IMR-90 (cell line): ENCODE data around the gene PYY. TPM values are rescaled to one million over a fixed set of nuclear protein-coding genes. Genes with fewer than 3 reads are reported as not detected.

Experiments used
- ATAC-seq: fragments of 200-7000 bp; cut with Tn5 transposase; 2 replicates; pipeline ENCODE4 v1.9.1; 2020; ENCODE audit warnings: low read depth, mild to moderate bottlenecking, moderate library complexity
- BruUV-seq: library from RNA; stranded (reverse); fragments of 400-500 nt; replicated peaks from 2 replicates; lab custom pipeline; 2021; lab: Mats Ljungman, UMichigan
- CTCF ChIA-PET: fragments of 300-600 bp; formaldehyde crosslinking; extraction: SDS; loops from one replicate; lab custom pipeline; 2021; ENCODE audit warnings: antibody characterized with exemption; lab: Yijun Ruan, JAX
- POLR2A ChIA-PET: fragments of 300-600 bp; sonication (Branson Sonifier 250); formaldehyde crosslinking; loops from one replicate; lab custom pipeline; 2022; ENCODE audit warnings: antibody characterized with exemption; ENCODE audit not compliant: unreplicated experiment; lab: Charles Lee
- DNase-seq: peaks from one replicate; pipeline ENCODE4 v3.0.0; 2013
- H2AFZ ChIP-seq: replicated peaks from 2 replicates; pipeline ENCODE3; 2013; ENCODE audit warnings: low read length, mild to moderate bottlenecking; ENCODE audit not compliant: poor library complexity
- H2AK5ac ChIP-seq: 2 replicates; pipeline ENCODE4 v1.6.1; 2013; ENCODE audit warnings: low read depth, low read length, inconsistent platforms
- H2AK9ac ChIP-seq: replicated peaks from 2 replicates; pipeline ENCODE3; 2013; ENCODE audit warnings: mild to moderate bottlenecking, low read depth, low read length, moderate library complexity; ENCODE audit not compliant: poor library complexity
- H2BK120ac ChIP-seq: 2 replicates; pipeline ENCODE4 v1.6.1; 2013; ENCODE audit warnings: low read depth, low read length, inconsistent platforms
- H2BK15ac ChIP-seq: 3 replicates; pipeline ENCODE4 v1.6.1; 2013; ENCODE audit warnings: low read depth, low read length, inconsistent platforms
- H2BK20ac ChIP-seq: 2 replicates; pipeline ENCODE4 v1.6.1; 2013; ENCODE audit warnings: low read depth, mild to moderate bottlenecking, inconsistent platforms, low read length, moderate library complexity
- H2BK5ac ChIP-seq: 2 replicates; pipeline ENCODE4 v1.6.1; 2013; ENCODE audit warnings: mild to moderate bottlenecking, low read depth, low read length, inconsistent platforms; ENCODE audit not compliant: poor library complexity, severe bottlenecking
- H3K14ac ChIP-seq: replicated peaks from 2 replicates; pipeline ENCODE4 v1.6.1; 2013; ENCODE audit warnings: low read depth, low read length, inconsistent platforms
- H3K18ac ChIP-seq: 2 replicates; pipeline ENCODE4 v1.6.1; 2013; ENCODE audit warnings: low read depth, low read length, control low read depth
- H3K23ac ChIP-seq: 2 replicates; pipeline ENCODE4 v1.6.1; 2013; ENCODE audit warnings: low read depth, low read length, inconsistent platforms
- H3K27ac ChIP-seq: 2 replicates; pipeline ENCODE4 v1.5.1; 2013; ENCODE audit warnings: mild to moderate bottlenecking, control low read depth, low read length; ENCODE audit not compliant: insufficient read depth
- H3K27me3 ChIP-seq: 2 replicates; pipeline ENCODE4 v1.6.1; 2013; ENCODE audit warnings: low read length; ENCODE audit not compliant: control insufficient read depth, insufficient read depth
- H3K36me3 ChIP-seq: 2 replicates; pipeline ENCODE4 v1.6.1; 2013; ENCODE audit warnings: low read length, mixed read lengths; ENCODE audit not compliant: control insufficient read depth, insufficient read depth
- H3K4ac ChIP-seq: 2 replicates; pipeline ENCODE4 v1.6.1; 2013; ENCODE audit warnings: low read depth, low read length, inconsistent platforms
- H3K4me1 ChIP-seq: 2 replicates; pipeline ENCODE4 v1.6.1; 2013; ENCODE audit warnings: low read length, mixed read lengths; ENCODE audit not compliant: control insufficient read depth, insufficient read depth
- H3K4me2 ChIP-seq: 2 replicates; pipeline ENCODE4 v1.6.1; 2013; ENCODE audit warnings: low read depth, mild to moderate bottlenecking, control low read depth, low read length, moderate library complexity
- H3K4me3 ChIP-seq: 2 replicates; pipeline ENCODE4 v1.5.1; 2013; ENCODE audit warnings: low read depth, mild to moderate bottlenecking, control low read depth, low read length, moderate library complexity; ENCODE audit not compliant: insufficient read depth
- H3K56ac ChIP-seq: 2 replicates; pipeline ENCODE4 v1.6.1; 2013; ENCODE audit warnings: low read length, inconsistent platforms; ENCODE audit not compliant: insufficient read depth; ENCODE audit errors: extremely low read depth
- H3K79me1 ChIP-seq, 2 experiments: 2 replicates each; pipeline ENCODE4 v1.6.1; 2013; ENCODE audit warnings: low read length in 2 of 2, inconsistent platforms in 1 of 2, low read depth in 1 of 2
- H3K9ac ChIP-seq: 2 replicates; pipeline ENCODE4 v1.6.1; 2013; ENCODE audit warnings: low read depth, low read length, control low read depth
- H3K9me1 ChIP-seq: 2 replicates; pipeline ENCODE4 v1.6.1; 2013; ENCODE audit warnings: low read length, inconsistent platforms; ENCODE audit not compliant: insufficient read depth
- H3K9me3 ChIP-seq: 2 replicates; pipeline ENCODE4 v1.6.1; 2013; ENCODE audit warnings: low read length; ENCODE audit not compliant: control insufficient read depth, insufficient read depth
- H4K20me1 ChIP-seq: 2 replicates; pipeline ENCODE4 v1.6.1; 2013; ENCODE audit warnings: low read length, inconsistent platforms; ENCODE audit not compliant: insufficient read depth
- H4K5ac ChIP-seq: 2 replicates; pipeline ENCODE4 v1.6.1; 2013; ENCODE audit warnings: mild to moderate bottlenecking, low read depth, low read length, control low read depth
- H4K8ac ChIP-seq, 2 experiments: 2 replicates each; pipeline ENCODE4 v1.6.1; 2013; ENCODE audit warnings: low read depth in 2 of 2, low read length in 2 of 2, control low read depth in 1 of 2, inconsistent platforms in 1 of 2
- H4K91ac ChIP-seq: 2 replicates; pipeline ENCODE4 v1.6.1; 2013; ENCODE audit warnings: low read depth, low read length, inconsistent platforms; ENCODE audit not compliant: insufficient read depth
- BHLHE40 ChIP-seq: fragments of 150-350 bp; IDR thresholded peaks from 2 replicates; pipeline ENCODE4 v1.6.1; 2016; ENCODE audit warnings: mild to moderate bottlenecking, low read depth, low read length
- CEBPB ChIP-seq: IDR thresholded peaks from 2 replicates; pipeline ENCODE4 v1.6.1; 2012; ENCODE audit warnings: low read depth, low read length, improper control_type of control experiment
- CHD1 ChIP-seq: IDR thresholded peaks from 2 replicates; pipeline ENCODE4 v1.6.1; 2012; ENCODE audit warnings: low read depth, low read length, improper control_type of control experiment
- ELK1 ChIP-seq: fragments of 150-350 bp; IDR thresholded peaks from 2 replicates; pipeline ENCODE4 v1.6.1; 2016; ENCODE audit warnings: low read depth, mild to moderate bottlenecking, low read length, moderate library complexity, borderline replicate concordance
- MAFK ChIP-seq: IDR thresholded peaks from 2 replicates; pipeline ENCODE4 v1.6.1; 2012; ENCODE audit warnings: low read depth, low read length, improper control_type of control experiment
- RAD21 ChIP-seq: IDR thresholded peaks from 2 replicates; pipeline ENCODE4 v1.6.1; 2012; ENCODE audit warnings: low read length, improper control_type of control experiment
- SMC3 ChIP-seq: fragments of 150-350 bp; IDR thresholded peaks from 2 replicates; pipeline ENCODE4 v1.6.1; 2016; ENCODE audit warnings: low read depth, mild to moderate bottlenecking, antibody characterized with exemption, low read length, moderate library complexity
- USF2 ChIP-seq: fragments of 150-350 bp; IDR thresholded peaks from 2 replicates; pipeline ENCODE4 v1.6.1; 2017; ENCODE audit warnings: mild to moderate bottlenecking, antibody characterized with exemption, low read length, low read depth
- WGBS, 2 experiments: methylation state at CpG; one replicate each; pipeline versions ENCODE4 v1.1.5 to v1.1.7; 2013; ENCODE audit warnings: missing lambda C conversion rate in 2 of 2; ENCODE audit not compliant: insufficient read length in 1 of 2; ENCODE audit errors: extremely low coverage in 2 of 2; 5-methylcytosine and 5-hydroxymethylcytosine counted together
- dilution Hi-C: fragments of 300-500 bp; cut with HindIII; formaldehyde crosslinking; loops from one replicate; pipeline ENCODE4 v1.14.3; 2018; ENCODE audit warnings: low sequenced_read_pairs; ENCODE audit not compliant: unreplicated experiment
- in situ Hi-C: fragments of 300-500 bp; cut with MboI; formaldehyde crosslinking; loops from 3 replicates; pipeline ENCODE4 v1.14.3; 2019; ENCODE audit warnings: low sequenced_read_pairs, inconsistent platforms, mixed read lengths
- intact Hi-C: fragments of 100-400 bp; cut with micrococcal nuclease; formaldehyde crosslinking; loops from 2 replicates; pipeline ENCODE4 v1.10.0; 2022
- polyA plus RNA-seq, 3 experiments: library from polyadenylated mRNA; depleted of rRNA; stranded (reverse); fragments of >200 nt; gene quantifications; 2 replicates each; pipeline ENCODE4 v1.2.3, GENCODE V29; 2012; ENCODE audit warnings: low replicate concordance in 1 of 3
- total RNA-seq: library from RNA; depleted of rRNA; stranded (reverse); fragments of >200 nt; gene quantifications from 2 replicates; pipeline ENCODE4 v1.2.3, GENCODE V29; 2012

PYY gene
- total and polyA plus RNA-seq, 2 of the 4 experiments (the other 2 are of a cell fraction) = not detected

GRCh38 chr17:43942051-43942685, 11.6 kb downstream of the PYY start, which contains the start of gene PPY:
PPY (minus strand) TSS chr17:43942476; CDS start chr17:43941654, 822 bp downstream.
- H3K23ac ChIP-seq = no peak within 1 kb of the TSS
- no peak within 1 kb of the TSS for H3K4me3 ChIP-seq
- ATAC-seq (no peak), DNase-seq (no peak)
- no peak within 1 kb of the TSS for H2BK120ac ChIP-seq
- H3K9ac ChIP-seq = no peak within 1 kb of the TSS
- TF ChIP-seq RAD21 (no peak), USF2 (no peak), BHLHE40 (no peak), CHD1 (no peak), MAFK (no peak), CEBPB (no peak), ELK1 (no peak), SMC3 (no peak)
- no peak within 1 kb of the TSS for H3K27ac ChIP-seq
- H3K56ac ChIP-seq = no peak within 1 kb of the TSS
- no peak within 1 kb of the TSS for H2BK20ac ChIP-seq
- intact Hi-C loops (loop anchor here (5.0 kb wide), 1 partner anchor 65 kb away; no protein-coding TSS in a partner anchor), dilution Hi-C loops (no loop called here), in situ Hi-C loops (loop anchor here (5.0 to 10.0 kb wide), 2 partner anchors 60 to 223 kb away; partner anchors contain the start of gene NAGS)
- no TSS peak for BruUV-seq
- no peaks in the 10 kb centered on the region; the same call in 1 of the 2 replicates for H4K20me1 ChIP-seq
- WGBS, 2 experiments = 20% methylated on average over 2 of the region's 17 CpGs; no CpG with 5 or more reads in 1 of the 2 experiments
- H2BK15ac ChIP-seq = no peak within 1 kb of the TSS
- H2BK5ac ChIP-seq = no peak within 1 kb of the TSS
- no peak within 1 kb of the TSS for H3K14ac ChIP-seq
- H4K91ac ChIP-seq = no peak within 1 kb of the TSS
- H3K4ac ChIP-seq = no peak within 1 kb of the TSS
- ChIA-PET CTCF (interaction anchor here (2.5 kb wide), 1 partner anchor 51 kb away, joined by 11 read pairs; no protein-coding TSS in a partner anchor), POLR2A (no interaction called here)
- no peaks in the 10 kb centered on the region for H3K79me1 ChIP-seq
- H2AK5ac ChIP-seq = no peak within 1 kb of the TSS
- no peak within 1 kb of the TSS for H4K5ac ChIP-seq
- no peak within 1 kb of the TSS for H4K8ac ChIP-seq
- H3K9me1 ChIP-seq = no peaks in the 10 kb centered on the region; the same call in 1 of the 2 replicates
- no peaks in the 10 kb centered on the region; the same call in 1 of the 2 replicates for H3K4me1 ChIP-seq
- no peaks in the 10 kb centered on the region for H3K9me3 ChIP-seq
- H2AFZ ChIP-seq = peak within 1 kb of the TSS; percentile 5
- H2AK9ac ChIP-seq = no peak within 1 kb of the TSS
- H3K18ac ChIP-seq = no peak within 1 kb of the TSS
- H3K4me2 ChIP-seq = no peak within 1 kb of the TSS
- peaks cover 33% of the 10 kb centered on the region for H3K27me3 ChIP-seq
- no peaks in the 10 kb centered on the region for H3K36me3 ChIP-seq
